Loucy (cell line): ENCODE data around the gene PLXNA2.

Source experiments
- H2AFZ ChIP-seq: fragments of 200-600 bp; sonication (generic); 2 replicates; pipeline ENCODE4 v1.6.0; 2016; ENCODE audit warnings: antibody characterized with exemption, mild to moderate bottlenecking, low read length, moderate library complexity
- H3F3A ChIP-seq: fragments of 200-600 bp; 2 replicates; pipeline ENCODE4 v1.6.0; 2016; ENCODE audit warnings: antibody characterized with exemption, low read depth, mild to moderate bottlenecking
- H3K27me3 ChIP-seq: fragments of 200-600 bp; sonication (generic); 2 replicates; pipeline ENCODE4 v1.6.1; 2014; ENCODE audit warnings: low read length, mild to moderate bottlenecking; ENCODE audit not compliant: insufficient read depth, poor library complexity, severe bottlenecking
- H3K36me3 ChIP-seq: fragments of 200-600 bp; sonication (generic); 2 replicates; pipeline ENCODE4 v1.6.1; 2016; ENCODE audit warnings: low read length; ENCODE audit not compliant: insufficient read depth
- H3K4me1 ChIP-seq: fragments of 200-600 bp; sonication (generic); 2 replicates; pipeline ENCODE4 v1.5.1; 2014; ENCODE audit warnings: low read length, mild to moderate bottlenecking; ENCODE audit not compliant: insufficient read depth, poor library complexity, severe bottlenecking
- H3K4me2 ChIP-seq: fragments of 200-600 bp; sonication (generic); 2 replicates; pipeline ENCODE4 v1.6.0; 2014; ENCODE audit warnings: antibody characterized with exemption, low read length, low read depth, mild to moderate bottlenecking; ENCODE audit not compliant: poor library complexity, severe bottlenecking
- H3K4me3 ChIP-seq: fragments of 200-600 bp; sonication (generic); 2 replicates; pipeline ENCODE4 v1.5.1; 2014; ENCODE audit warnings: low read length, mild to moderate bottlenecking, mixed read lengths; ENCODE audit not compliant: poor library complexity, severe bottlenecking
- H3K79me2 ChIP-seq: fragments of 200-600 bp; sonication (generic); 2 replicates; pipeline ENCODE4 v1.6.1; 2014; ENCODE audit warnings: low read length; ENCODE audit not compliant: insufficient read depth
- H3K9ac ChIP-seq: fragments of 200-600 bp; sonication (generic); 2 replicates; pipeline ENCODE4 v1.6.0; 2014; ENCODE audit warnings: mild to moderate bottlenecking, low read depth, low read length, moderate library complexity; ENCODE audit not compliant: poor library complexity, severe bottlenecking
- H3K9me2 ChIP-seq: fragments of 200-600 bp; sonication (generic); replicated peaks from 2 replicates; pipeline ENCODE4 v1.6.1; 2016; ENCODE audit warnings: low read depth, low read length, mixed read lengths
- H3K9me3 ChIP-seq: fragments of 200-600 bp; sonication (generic); 2 replicates; pipeline ENCODE4 v1.6.1; 2014; ENCODE audit warnings: mild to moderate bottlenecking, antibody characterized with exemption, low read length, low read depth; ENCODE audit not compliant: insufficient read depth
- H4K20me1 ChIP-seq: fragments of 200-600 bp; sonication (generic); 2 replicates; pipeline ENCODE4 v1.6.0; 2014; ENCODE audit warnings: antibody characterized with exemption, low read length, mild to moderate bottlenecking; ENCODE audit not compliant: insufficient read depth, poor library complexity, severe bottlenecking
- EZH2phosphoT487 ChIP-seq: fragments of 200-600 bp; IDR thresholded peaks from 2 replicates; pipeline ENCODE4 v1.6.1; 2018; ENCODE audit warnings: antibody characterized with exemption, mild to moderate bottlenecking, moderate library complexity, borderline replicate concordance
- TF ChIP-seq, protein P1 (sequence below): fragments of 200-600 bp; sonication (generic); conservative IDR thresholded peaks from 2 replicates; pipeline ENCODE4 v1.5.1; 2014; ENCODE audit warnings: mild to moderate bottlenecking, antibody characterized with exemption, low read length

PLXNA2 gene

DNA sequence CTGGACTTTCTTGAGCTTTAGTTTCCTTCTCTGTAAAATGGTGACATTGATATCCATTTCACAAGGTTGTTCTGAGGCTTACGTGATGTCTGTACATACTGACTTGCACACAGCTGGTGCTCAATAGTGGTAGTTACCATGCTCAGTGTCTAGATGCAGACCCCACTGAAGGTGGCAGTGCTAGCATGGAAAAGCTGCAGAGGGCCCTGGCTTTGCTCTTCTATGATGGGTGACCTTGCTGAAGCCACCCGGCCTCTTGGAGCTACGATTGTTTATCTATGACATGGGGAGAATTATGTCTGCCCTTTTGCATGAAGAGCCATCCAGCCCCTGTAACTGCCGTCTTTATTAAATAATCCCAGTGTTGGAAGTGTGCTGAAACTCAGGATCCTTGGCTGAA is 131.8 kb downstream of the PLXNA2 start:
- Histone ChIP-seq H3K79me2 (no peaks in the 10 kb centered on the region), H3K4me1 (no peaks in the 10 kb centered on the region), H3K9me2 (no peaks in the 10 kb centered on the region), H3K4me3 (no peak overlapping the region), H3K27me3 (no peaks in the 10 kb centered on the region), H2AFZ (no peak overlapping the region), H3K9ac (no peak overlapping the region), H4K20me1 (no peaks in the 10 kb centered on the region), H3K9me3 (no peaks in the 10 kb centered on the region), H3K36me3 (no peaks in the 10 kb centered on the region), H3F3A (no peaks in the 10 kb centered on the region), H3K4me2 (no peak overlapping the region)
- no peak for TF ChIP-seq EZH2phosphoT487
- TF ChIP-seq, protein P1, sequence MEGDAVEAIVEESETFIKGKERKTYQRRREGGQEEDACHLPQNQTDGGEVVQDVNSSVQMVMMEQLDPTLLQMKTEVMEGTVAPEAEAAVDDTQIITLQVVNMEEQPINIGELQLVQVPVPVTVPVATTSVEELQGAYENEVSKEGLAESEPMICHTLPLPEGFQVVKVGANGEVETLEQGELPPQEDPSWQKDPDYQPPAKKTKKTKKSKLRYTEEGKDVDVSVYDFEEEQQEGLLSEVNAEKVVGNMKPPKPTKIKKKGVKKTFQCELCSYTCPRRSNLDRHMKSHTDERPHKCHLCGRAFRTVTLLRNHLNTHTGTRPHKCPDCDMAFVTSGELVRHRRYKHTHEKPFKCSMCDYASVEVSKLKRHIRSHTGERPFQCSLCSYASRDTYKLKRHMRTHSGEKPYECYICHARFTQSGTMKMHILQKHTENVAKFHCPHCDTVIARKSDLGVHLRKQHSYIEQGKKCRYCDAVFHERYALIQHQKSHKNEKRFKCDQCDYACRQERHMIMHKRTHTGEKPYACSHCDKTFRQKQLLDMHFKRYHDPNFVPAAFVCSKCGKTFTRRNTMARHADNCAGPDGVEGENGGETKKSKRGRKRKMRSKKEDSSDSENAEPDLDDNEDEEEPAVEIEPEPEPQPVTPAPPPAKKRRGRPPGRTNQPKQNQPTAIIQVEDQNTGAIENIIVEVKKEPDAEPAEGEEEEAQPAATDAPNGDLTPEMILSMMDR = no peak; the same call in 1 of the 2 replicates

DNA sequence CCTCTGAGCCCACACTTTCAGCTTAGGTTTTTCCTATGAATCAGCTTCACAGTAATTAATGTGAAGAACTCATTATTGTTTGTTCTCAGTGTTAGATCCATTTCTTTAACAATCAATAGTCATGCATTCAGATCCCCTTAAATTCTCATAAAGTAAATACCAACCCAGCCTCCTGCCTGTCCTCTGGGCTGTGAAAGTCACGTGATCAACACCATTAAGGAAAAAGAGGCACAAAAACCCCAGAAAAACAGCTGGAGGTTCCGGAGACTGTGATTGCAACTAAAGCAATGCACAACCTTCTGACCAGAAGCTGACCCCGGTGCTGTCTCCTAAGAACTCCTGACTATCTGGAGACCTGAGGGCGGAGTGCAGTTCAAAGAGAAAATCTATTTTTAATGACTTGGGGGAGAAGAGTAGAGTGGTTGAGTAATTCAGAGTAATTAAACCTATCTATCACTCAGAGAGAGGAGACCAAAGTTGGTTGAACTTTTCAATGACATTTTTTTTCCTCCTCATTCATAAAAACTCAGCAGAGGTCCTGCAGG is 132.5 kb downstream of the PLXNA2 start:
- Histone ChIP-seq H3F3A (no peaks in the 10 kb centered on the region), H4K20me1 (no peaks in the 10 kb centered on the region), H3K9ac (no peak overlapping the region), H3K9me3 (no peaks in the 10 kb centered on the region), H3K4me3 (no peak overlapping the region), H3K9me2 (no peaks in the 10 kb centered on the region), H3K4me2 (no peak overlapping the region), H3K27me3 (no peaks in the 10 kb centered on the region), H3K36me3 (no peaks in the 10 kb centered on the region), H3K4me1 (no peaks in the 10 kb centered on the region), H3K79me2 (no peaks in the 10 kb centered on the region), H2AFZ (no peak overlapping the region)
- TF ChIP-seq, protein P1 = no peak
- TF ChIP-seq EZH2phosphoT487 = no peak

DNA sequence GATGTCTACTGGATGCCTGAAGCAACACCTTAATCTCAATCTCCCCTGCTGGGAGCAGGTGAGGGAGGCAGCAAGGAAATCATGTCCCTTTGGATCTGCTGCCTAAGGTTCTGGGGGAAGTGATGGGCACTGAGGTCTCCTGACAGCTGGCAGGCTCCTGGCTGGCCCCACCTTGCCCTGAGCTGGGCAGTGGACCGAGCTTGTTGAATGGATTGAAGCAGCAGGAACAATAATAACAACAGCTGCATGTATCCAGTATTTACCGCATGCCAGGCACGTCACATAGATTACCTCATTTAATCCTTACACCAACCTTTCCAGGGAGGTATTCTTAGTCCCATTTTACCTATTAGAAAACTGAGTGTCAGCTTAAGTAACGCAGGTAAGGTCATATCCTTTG is 133.9 kb downstream of the PLXNA2 start:
- Histone ChIP-seq H3K9me2 (no peaks in the 10 kb centered on the region), H3K79me2 (no peaks in the 10 kb centered on the region), H3K4me1 (no peaks in the 10 kb centered on the region), H2AFZ (no peak overlapping the region), H3K27me3 (no peaks in the 10 kb centered on the region), H3K9me3 (no peaks in the 10 kb centered on the region), H3K4me2 (no peak overlapping the region), H4K20me1 (no peaks in the 10 kb centered on the region), H3K9ac (no peak overlapping the region), H3K4me3 (no peak overlapping the region), H3F3A (no peaks in the 10 kb centered on the region), H3K36me3 (no peaks in the 10 kb centered on the region)
- TF ChIP-seq, protein P1 = no peak
- no peak for TF ChIP-seq EZH2phosphoT487
